ENCODE results near the gene MLLT10. TPM values are rescaled to one million over a fixed set of nuclear protein-coding genes. Genes with fewer than 3 reads are reported as not detected.

The MLLT10 gene
- total and polyA plus RNA-seq, 12 donors = 15.8 to 49.1 (median 29.8) TPM

DNA sequence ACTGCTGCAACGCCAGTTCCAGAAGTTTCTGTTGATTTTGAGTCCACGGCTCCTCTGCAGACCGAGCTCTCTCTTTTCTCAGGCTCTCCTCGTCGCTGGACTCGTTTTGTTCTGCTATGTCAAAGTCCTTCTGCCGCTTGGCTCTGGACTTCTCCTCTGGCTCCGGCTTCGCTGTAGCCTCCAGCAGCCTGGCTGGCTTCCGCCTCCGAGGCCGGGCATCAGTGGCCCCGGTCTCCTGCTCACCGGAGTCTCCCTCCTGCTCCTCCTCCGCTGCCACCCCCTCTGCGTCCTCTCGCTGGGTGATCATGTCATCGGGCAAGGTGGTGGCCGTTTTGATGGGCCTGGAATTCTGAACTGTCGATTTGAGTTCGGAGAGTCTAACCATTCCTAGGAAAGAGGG, 225.2 kb downstream of the MLLT10 start:
- Histone ChIP-seq H3K36me3 (replicated peaks in 1 of 2) (no peaks in the 10 kb centered on the region), H3K9me3 (replicated peaks in 1 of 3) (no peaks in the 10 kb centered on the region), H3K27me3 (no peaks in the 10 kb centered on the region), H3K4me1 (replicated peaks in 1 of 2) (peaks cover 0 to 3% of the 10 kb centered on the region in 2 donors), H3K27ac (no peak overlapping the region), H3K4me3 (no peak overlapping the region)
- intact Hi-C loops (cut with DNase I) = no loop called here
- TF ChIP-seq, protein P1, sequence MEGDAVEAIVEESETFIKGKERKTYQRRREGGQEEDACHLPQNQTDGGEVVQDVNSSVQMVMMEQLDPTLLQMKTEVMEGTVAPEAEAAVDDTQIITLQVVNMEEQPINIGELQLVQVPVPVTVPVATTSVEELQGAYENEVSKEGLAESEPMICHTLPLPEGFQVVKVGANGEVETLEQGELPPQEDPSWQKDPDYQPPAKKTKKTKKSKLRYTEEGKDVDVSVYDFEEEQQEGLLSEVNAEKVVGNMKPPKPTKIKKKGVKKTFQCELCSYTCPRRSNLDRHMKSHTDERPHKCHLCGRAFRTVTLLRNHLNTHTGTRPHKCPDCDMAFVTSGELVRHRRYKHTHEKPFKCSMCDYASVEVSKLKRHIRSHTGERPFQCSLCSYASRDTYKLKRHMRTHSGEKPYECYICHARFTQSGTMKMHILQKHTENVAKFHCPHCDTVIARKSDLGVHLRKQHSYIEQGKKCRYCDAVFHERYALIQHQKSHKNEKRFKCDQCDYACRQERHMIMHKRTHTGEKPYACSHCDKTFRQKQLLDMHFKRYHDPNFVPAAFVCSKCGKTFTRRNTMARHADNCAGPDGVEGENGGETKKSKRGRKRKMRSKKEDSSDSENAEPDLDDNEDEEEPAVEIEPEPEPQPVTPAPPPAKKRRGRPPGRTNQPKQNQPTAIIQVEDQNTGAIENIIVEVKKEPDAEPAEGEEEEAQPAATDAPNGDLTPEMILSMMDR (IDR thresholded peaks at IDR 0.05) = no peak
- no peak for TF ChIP-seq POLR2A (IDR thresholded peaks at IDR 0.05)
- WGBS, 4 donors = 92 to 96% (median 95%) methylated on average over 21 of the region's 21 CpGs
- DNase-seq = no peak

DNA sequence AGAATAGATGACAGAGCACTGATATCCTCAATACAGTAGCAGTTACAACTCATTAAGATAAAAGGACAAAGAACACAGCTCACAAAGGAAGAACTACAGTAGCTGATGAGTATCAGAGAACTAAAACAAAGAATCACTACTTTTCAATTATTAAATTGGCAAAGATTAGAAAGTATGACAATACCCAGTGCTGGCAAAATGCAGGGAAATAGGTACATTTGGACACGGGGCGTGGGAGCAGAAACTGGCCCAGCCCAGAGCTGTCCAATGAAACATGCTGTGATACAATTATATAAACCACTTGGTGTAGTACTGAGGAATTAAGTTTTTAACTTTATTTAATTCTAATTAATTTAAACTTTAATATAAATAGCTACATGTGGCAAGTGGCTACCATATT, 226.3 kb downstream of the MLLT10 start:
- H3K4me3 ChIP-seq = no peak overlapping the region
- intact Hi-C loops (cut with DNase I) = no loop called here
- no peaks in the 10 kb centered on the region for H3K27me3 ChIP-seq
- WGBS, 4 donors = 91 to 100% (median 95%) methylated on average over 2 of the region's 2 CpGs
- H3K4me1 ChIP-seq (replicated peaks in 1 of 2) = peaks cover 0 to 7% of the 10 kb centered on the region in 2 donors
- DNase-seq = no peak
- H3K27ac ChIP-seq = no peak overlapping the region
- H3K36me3 ChIP-seq (replicated peaks in 1 of 2) = no peaks in the 10 kb centered on the region
- TF ChIP-seq, protein P1 (IDR thresholded peaks at IDR 0.05) = no peak
- TF ChIP-seq POLR2A (IDR thresholded peaks at IDR 0.05) = no peak
- H3K9me3 ChIP-seq (replicated peaks in 1 of 3) = no peaks in the 10 kb centered on the region

DNA sequence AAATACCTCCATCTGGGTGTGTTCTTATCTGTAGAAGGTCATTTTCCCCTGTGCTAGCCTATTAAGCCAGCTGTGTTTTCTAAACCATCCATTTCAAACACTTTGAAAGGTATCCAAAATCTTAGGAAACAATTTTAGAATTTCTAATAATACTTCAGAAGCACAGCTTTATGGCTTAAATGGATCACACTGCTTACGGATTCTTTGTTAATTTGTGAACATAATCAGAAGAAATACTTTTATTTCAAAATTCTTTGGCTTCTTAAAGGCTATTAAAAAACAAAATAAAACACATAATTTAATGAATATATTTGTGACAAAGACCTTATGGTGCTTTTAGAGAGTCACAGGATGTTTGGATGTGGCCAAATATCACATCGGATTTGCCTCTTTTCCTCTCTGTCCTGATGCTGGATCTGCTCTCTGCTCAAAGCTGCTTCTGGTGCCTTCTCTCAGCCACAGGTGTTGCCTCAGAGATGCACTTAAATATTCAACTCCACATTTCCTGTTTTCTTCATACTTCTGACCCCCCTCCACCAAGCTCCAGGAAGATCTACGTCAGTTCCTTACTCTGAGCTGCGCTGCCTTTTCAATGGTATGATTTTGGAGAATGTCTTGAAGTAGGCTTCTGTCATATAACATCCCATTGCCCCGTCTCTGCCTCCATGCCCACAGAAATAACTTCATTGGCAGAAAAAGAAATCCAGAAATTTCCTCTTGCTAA, 230.6 kb downstream of the MLLT10 start:
- Histone ChIP-seq H3K27ac (no peak overlapping the region), H3K4me1 (replicated peaks in 1 of 2) (peaks cover 0 to 7% of the 10 kb centered on the region in 2 donors), H3K27me3 (no peaks in the 10 kb centered on the region), H3K4me3 (no peak overlapping the region), H3K9me3 (replicated peaks in 1 of 3) (no peaks in the 10 kb centered on the region), H3K36me3 (replicated peaks in 1 of 2) (no peaks in the 10 kb centered on the region)
- intact Hi-C loops (cut with DNase I) = no loop called here
- 71 to 86% (median 81%) methylated on average over 5 of the region's 5 CpGs for WGBS, 4 donors
- DNase-seq = no peak
- TF ChIP-seq, protein P1 (IDR thresholded peaks at IDR 0.05) = no peak
- no peak for TF ChIP-seq POLR2A (IDR thresholded peaks at IDR 0.05)

DNA sequence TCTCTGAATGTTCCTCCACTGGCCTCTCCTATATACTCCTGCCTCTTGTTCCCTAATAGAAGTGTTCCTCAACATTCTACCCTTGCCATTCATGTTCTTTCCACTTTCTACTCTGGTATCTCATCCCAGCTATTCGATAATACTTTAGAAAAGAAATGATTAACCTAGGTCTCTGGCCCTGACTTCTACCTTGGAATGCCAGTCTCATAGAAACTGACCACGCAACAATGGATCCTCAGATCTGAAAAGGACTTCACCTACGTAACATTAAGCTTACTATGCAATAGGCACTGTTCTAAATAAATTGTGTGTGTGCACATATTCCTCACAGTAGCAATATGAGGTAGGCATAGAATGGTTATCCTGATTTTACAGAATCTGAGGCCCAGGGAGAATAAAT, 235.0 kb downstream of the MLLT10 start:
- peaks cover 0 to 6% of the 10 kb centered on the region in 2 donors for H3K4me1 ChIP-seq (replicated peaks in 1 of 2)
- no peaks in the 10 kb centered on the region for H3K27me3 ChIP-seq
- H3K36me3 ChIP-seq (replicated peaks in 1 of 2) = no peaks in the 10 kb centered on the region
- H3K4me3 ChIP-seq = no peak overlapping the region
- DNase-seq = no peak
- no peak overlapping the region for H3K27ac ChIP-seq
- intact Hi-C loops (cut with DNase I) = no loop called here
- 91 to 95% (median 91%) methylated on average over 3 of the region's 3 CpGs for WGBS, 4 donors
- no peak for TF ChIP-seq POLR2A (IDR thresholded peaks at IDR 0.05)
- TF ChIP-seq, protein P1 (IDR thresholded peaks at IDR 0.05) = no peak
- H3K9me3 ChIP-seq (replicated peaks in 1 of 3) = no peaks in the 10 kb centered on the region

Data from adrenal gland (tissue), 12 donors.